ENCODE results near the gene EMSY. TPM values are rescaled to one million over a fixed set of nuclear protein-coding genes. Genes with fewer than 3 reads are reported as not detected.
A peak's percentile ranks its signal among the peaks of the same experiment; 100 is the strongest.

The EMSY gene
- total RNA-seq, 4 donors from 2014 or later = 18.8 to 43.6 (median 19.9) TPM

DNA sequence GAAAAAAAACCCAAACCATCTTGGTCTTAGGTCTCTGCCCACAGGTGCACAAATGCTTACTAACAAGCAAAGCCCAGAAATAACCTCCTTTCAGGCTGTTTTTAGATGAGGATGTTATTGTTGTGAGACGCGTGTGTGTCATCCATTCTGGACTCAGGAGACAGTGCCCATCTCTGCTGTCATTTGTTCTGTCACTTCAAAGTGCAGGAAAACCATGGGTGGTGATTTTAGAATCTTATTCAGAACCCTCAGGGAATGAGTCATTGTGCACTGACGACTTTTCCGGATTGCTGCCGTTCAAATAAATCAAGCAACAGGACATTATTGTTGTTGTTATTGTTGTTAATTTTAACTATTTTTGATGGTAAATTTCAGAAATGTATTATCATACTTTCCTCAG is 115.4 kb downstream of the EMSY start:
- Histone ChIP-seq H3K27me3 (no peaks in the 10 kb centered on the region), H3K4me3 (no peak overlapping the region), H3K36me3 (no peaks in the 10 kb centered on the region), H3K27ac (no peak overlapping the region), H3K9me3 (no peaks in the 10 kb centered on the region), H3K4me1 (no peaks in the 10 kb centered on the region)
- TF ChIP-seq, protein P1, sequence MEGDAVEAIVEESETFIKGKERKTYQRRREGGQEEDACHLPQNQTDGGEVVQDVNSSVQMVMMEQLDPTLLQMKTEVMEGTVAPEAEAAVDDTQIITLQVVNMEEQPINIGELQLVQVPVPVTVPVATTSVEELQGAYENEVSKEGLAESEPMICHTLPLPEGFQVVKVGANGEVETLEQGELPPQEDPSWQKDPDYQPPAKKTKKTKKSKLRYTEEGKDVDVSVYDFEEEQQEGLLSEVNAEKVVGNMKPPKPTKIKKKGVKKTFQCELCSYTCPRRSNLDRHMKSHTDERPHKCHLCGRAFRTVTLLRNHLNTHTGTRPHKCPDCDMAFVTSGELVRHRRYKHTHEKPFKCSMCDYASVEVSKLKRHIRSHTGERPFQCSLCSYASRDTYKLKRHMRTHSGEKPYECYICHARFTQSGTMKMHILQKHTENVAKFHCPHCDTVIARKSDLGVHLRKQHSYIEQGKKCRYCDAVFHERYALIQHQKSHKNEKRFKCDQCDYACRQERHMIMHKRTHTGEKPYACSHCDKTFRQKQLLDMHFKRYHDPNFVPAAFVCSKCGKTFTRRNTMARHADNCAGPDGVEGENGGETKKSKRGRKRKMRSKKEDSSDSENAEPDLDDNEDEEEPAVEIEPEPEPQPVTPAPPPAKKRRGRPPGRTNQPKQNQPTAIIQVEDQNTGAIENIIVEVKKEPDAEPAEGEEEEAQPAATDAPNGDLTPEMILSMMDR (IDR thresholded peaks at IDR 0.05 in 4 of 5, conservative IDR thresholded peaks at IDR 0.05 in 1 of 5) = no peak
- in situ Hi-C loops (cut with MboI; ENCODE audit: low sequenced_read_pairs in 4 of 4) = no loop called here
- DNase-seq (no peak), ATAC-seq (peak in 1 of 2 donors; percentile 42)
- intact Hi-C loops (cut with DNase I; ENCODE audit: low total_unique reads) = no loop called here

DNA sequence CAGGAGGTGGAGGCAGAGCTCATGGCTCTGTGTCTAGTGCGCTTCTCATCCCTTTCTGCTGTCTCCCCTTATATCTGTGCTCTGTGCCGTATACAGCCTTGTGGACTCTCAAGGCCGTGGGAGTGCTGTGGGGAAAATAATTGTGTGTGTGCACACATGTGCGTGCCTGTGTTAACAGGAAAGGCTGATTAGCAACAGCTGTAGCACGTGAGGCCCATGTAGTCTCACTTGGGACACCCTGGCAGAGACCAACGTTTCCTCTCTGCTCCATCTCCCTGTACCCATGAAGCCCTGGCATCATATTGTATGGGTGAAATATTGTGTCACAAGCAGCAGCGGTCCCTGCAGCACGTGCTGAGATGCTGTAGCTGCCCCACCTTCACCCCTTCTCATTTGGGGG is 116.4 kb downstream of the EMSY start:
- no peaks in the 10 kb centered on the region for H3K36me3 ChIP-seq

DNA sequence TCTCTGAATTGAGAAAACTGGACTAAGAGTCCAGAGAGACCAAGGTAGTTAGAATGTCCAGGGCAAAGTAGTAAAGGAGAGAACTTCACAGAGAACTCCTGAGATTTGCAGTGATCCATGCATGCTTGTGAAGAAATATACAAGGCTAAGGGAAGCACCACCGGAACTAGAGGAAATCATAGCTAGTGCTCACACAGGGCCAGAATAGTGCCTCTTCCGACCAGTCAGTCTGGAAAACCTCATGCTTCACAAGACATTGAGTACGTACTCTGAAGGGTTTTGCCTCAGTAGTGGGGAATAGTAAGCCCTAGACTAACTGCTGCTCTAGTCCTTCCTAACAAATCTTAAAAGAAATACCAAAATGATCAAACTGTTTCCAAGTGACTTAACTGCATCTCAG is 117.7 kb downstream of the EMSY start:
- no peaks in the 10 kb centered on the region for H3K9me3 ChIP-seq
- no peak overlapping the region for H3K27ac ChIP-seq
- TF ChIP-seq, protein P1 (IDR thresholded peaks at IDR 0.05 in 4 of 5, conservative IDR thresholded peaks at IDR 0.05 in 1 of 5) = no peak
- TF ChIP-seq POLR2A (IDR thresholded peaks at IDR 0.05) = no peak
- in situ Hi-C loops (cut with MboI; ENCODE audit: low sequenced_read_pairs in 4 of 4) (no loop called here), intact Hi-C loops (cut with DNase I; ENCODE audit: low total_unique reads) (no loop called here)
- H3K27me3 ChIP-seq = no peaks in the 10 kb centered on the region
- H3K4me1 ChIP-seq = no peaks in the 10 kb centered on the region
- H3K36me3 ChIP-seq = no peaks in the 10 kb centered on the region
- DNase-seq (no peak), ATAC-seq (no peak)
- H3K4me3 ChIP-seq = no peak overlapping the region

More for the DNA sequence above, 116.4 kb downstream of the EMSY start:
- intact Hi-C loops (cut with DNase I; ENCODE audit: low total_unique reads) = no loop called here
- in situ Hi-C loops (cut with MboI; ENCODE audit: low sequenced_read_pairs in 4 of 4) = no loop called here
- TF ChIP-seq, protein P1 (IDR thresholded peaks at IDR 0.05 in 4 of 5, conservative IDR thresholded peaks at IDR 0.05 in 1 of 5) = no peak
- TF ChIP-seq POLR2A (IDR thresholded peaks at IDR 0.05) = no peak
- no peak for DNase-seq
- ATAC-seq = no peak
- Histone ChIP-seq H3K4me1 (no peaks in the 10 kb centered on the region), H3K27me3 (no peaks in the 10 kb centered on the region), H3K27ac (no peak overlapping the region), H3K9me3 (no peaks in the 10 kb centered on the region), H3K4me3 (no peak overlapping the region)

DNA sequence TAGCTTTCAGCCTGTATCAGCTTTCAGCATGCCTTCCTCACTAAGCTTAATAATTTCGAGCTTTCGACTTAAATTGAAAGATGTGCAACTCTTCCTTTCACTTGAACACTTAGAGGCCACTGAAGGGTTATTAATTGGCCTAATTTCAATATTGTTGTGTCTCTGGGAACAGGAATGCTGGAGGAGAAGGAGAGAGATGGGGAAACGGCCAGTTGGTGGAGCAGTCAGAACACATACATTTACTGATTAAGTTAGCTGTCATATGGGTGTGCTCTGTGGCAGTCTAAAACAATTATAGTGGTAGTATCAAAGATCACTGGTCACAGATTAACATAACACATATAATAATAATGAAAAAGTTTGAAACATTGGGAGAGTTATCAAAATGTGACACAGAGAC is 119.5 kb downstream of the EMSY start:
- DNase-seq (no peak), ATAC-seq (no peak)
- no peaks in the 10 kb centered on the region for H3K27me3 ChIP-seq
- no peak overlapping the region for H3K4me3 ChIP-seq
- no peaks in the 10 kb centered on the region for H3K4me1 ChIP-seq
- H3K9me3 ChIP-seq = no peaks in the 10 kb centered on the region
- intact Hi-C loops (cut with DNase I; ENCODE audit: low total_unique reads) = no loop called here
- no peak overlapping the region for H3K27ac ChIP-seq
- TF ChIP-seq POLR2A (IDR thresholded peaks at IDR 0.05) = no peak
- TF ChIP-seq, protein P1 (IDR thresholded peaks at IDR 0.05 in 4 of 5, conservative IDR thresholded peaks at IDR 0.05 in 1 of 5) = no peak
- in situ Hi-C loops (cut with MboI; ENCODE audit: low sequenced_read_pairs in 4 of 4) = no loop called here
- no peaks in the 10 kb centered on the region for H3K36me3 ChIP-seq

DNA sequence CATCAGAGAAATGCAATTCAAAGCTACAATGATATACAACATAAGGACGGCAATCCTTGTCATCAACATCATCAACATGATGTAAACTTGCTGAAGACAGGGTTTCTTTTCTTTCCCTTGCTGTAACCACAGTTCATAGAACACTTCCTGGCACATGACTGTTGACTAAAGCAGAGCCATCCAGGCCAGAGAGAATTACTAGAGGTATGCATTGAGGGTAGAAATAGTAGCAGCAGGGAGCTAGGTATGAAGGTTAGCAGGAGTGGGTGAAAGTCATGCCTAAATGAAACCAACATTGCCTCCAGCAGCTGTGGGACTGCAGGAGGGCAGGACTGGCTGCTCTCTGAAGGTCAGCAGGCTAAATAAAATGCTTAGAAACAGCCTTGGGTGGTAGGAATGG is 122.0 kb downstream of the EMSY start:
- Histone ChIP-seq H3K9me3 (no peaks in the 10 kb centered on the region), H3K27me3 (no peaks in the 10 kb centered on the region), H3K36me3 (no peaks in the 10 kb centered on the region), H3K4me1 (no peaks in the 10 kb centered on the region), H3K27ac (no peak overlapping the region), H3K4me3 (no peak overlapping the region)
- TF ChIP-seq, protein P1 (IDR thresholded peaks at IDR 0.05 in 4 of 5, conservative IDR thresholded peaks at IDR 0.05 in 1 of 5) = no peak
- TF ChIP-seq POLR2A (IDR thresholded peaks at IDR 0.05) = no peak
- DNase-seq (no peak), ATAC-seq (no peak)
- intact Hi-C loops (cut with DNase I; ENCODE audit: low total_unique reads) = no loop called here
- in situ Hi-C loops (cut with MboI; ENCODE audit: low sequenced_read_pairs in 4 of 4) = no loop called here

All from gastrocnemius medialis (tissue), 4 donors.